Glutamatergic neuron (in vitro differentiated cells): Measurements from ENCODE around the gene TLL2. TPM values are rescaled to one million over a fixed set of nuclear protein-coding genes. Genes with fewer than 3 reads are reported as not detected.

ENCODE experiments used
- DNase-seq: peaks from one replicate; pipeline ENCODE4 v3.0.0; 2022
- H3K27ac Mint-ChIP-seq: one replicate; pipeline ENCODE4 v1.8.0; 2020; ENCODE audit warnings: mild to moderate bottlenecking, mixed read lengths, inconsistent platforms; ENCODE audit not compliant: unreplicated experiment
- H3K27me3 Mint-ChIP-seq: one replicate; pipeline ENCODE4 v1.8.0; 2020; ENCODE audit warnings: mild to moderate bottlenecking, moderate library complexity, mixed read lengths, inconsistent platforms; ENCODE audit not compliant: unreplicated experiment
- H3K36me3 Mint-ChIP-seq: one replicate; pipeline ENCODE4 v1.8.0; 2020; ENCODE audit warnings: mild to moderate bottlenecking, mixed read lengths, inconsistent platforms; ENCODE audit not compliant: unreplicated experiment
- H3K4me1 Mint-ChIP-seq: one replicate; pipeline ENCODE4 v1.8.0; 2020; ENCODE audit warnings: mild to moderate bottlenecking, low read depth, mixed read lengths, inconsistent platforms; ENCODE audit not compliant: unreplicated experiment
- H3K4me3 Mint-ChIP-seq: one replicate; pipeline ENCODE4 v1.8.0; 2020; ENCODE audit warnings: mild to moderate bottlenecking, mixed read lengths, inconsistent platforms; ENCODE audit not compliant: unreplicated experiment
- H3K9me3 Mint-ChIP-seq: one replicate; pipeline ENCODE4 v1.8.0; 2020; ENCODE audit warnings: mild to moderate bottlenecking, moderate library complexity, mixed read lengths, inconsistent platforms; ENCODE audit not compliant: unreplicated experiment
- CTCF ChIP-seq: fragments of 200-600 bp; sonication (generic); IDR thresholded peaks from one replicate; pipeline ENCODE4 v1.5.0; 2021; ENCODE audit not compliant: partially characterized antibody, unreplicated experiment
- total RNA-seq: library from RNA; stranded (reverse); fragmentation: NEBNext Ultra II Directional; extraction: Animal tissue kit (Norgen Biotek cat#: 25700); gene quantifications from one replicate; pipeline ENCODE4 v1.2.1, GENCODE V29; 2021; ENCODE audit not compliant: unreplicated experiment

TLL2 gene
- total RNA-seq, 1 donor from 2014 or later = 0.17 TPM

GRCh38 chr10:96468845-96469244 is 44.9 kb downstream of the TLL2 start:
- Mint-ChIP-seq H3K4me1 (no peaks in the 10 kb centered on the region), H3K4me3 (no peak overlapping the region), H3K9me3 (no peaks in the 10 kb centered on the region), H3K36me3 (no peaks in the 10 kb centered on the region), H3K27ac (no peak overlapping the region), H3K27me3 (no peaks in the 10 kb centered on the region)
- TF ChIP-seq CTCF = no peak
- DNase-seq = no peak

GRCh38 chr10:96465599-96465998 is 48.1 kb downstream of the TLL2 start:
- H3K4me3 Mint-ChIP-seq = no peak overlapping the region
- no peaks in the 10 kb centered on the region for H3K4me1 Mint-ChIP-seq
- no peak for TF ChIP-seq CTCF
- H3K9me3 Mint-ChIP-seq = no peaks in the 10 kb centered on the region
- H3K27me3 Mint-ChIP-seq = no peaks in the 10 kb centered on the region
- H3K27ac Mint-ChIP-seq = no peak overlapping the region
- H3K36me3 Mint-ChIP-seq = peaks cover 3% of the 10 kb centered on the region
- no peak for DNase-seq

GRCh38 chr10:96463562-96463961 is 50.2 kb downstream of the TLL2 start:
- H3K27me3 Mint-ChIP-seq = no peaks in the 10 kb centered on the region
- no peak overlapping the region for H3K27ac Mint-ChIP-seq
- no peaks in the 10 kb centered on the region for H3K9me3 Mint-ChIP-seq
- no peak for TF ChIP-seq CTCF
- no peak for DNase-seq
- no peaks in the 10 kb centered on the region for H3K4me1 Mint-ChIP-seq
- H3K4me3 Mint-ChIP-seq = no peak overlapping the region
- peaks cover 5% of the 10 kb centered on the region for H3K36me3 Mint-ChIP-seq

GRCh38 chr10:96462606-96463151 is 51.0 kb downstream of the TLL2 start:
- Mint-ChIP-seq H3K27ac (no peak overlapping the region), H3K27me3 (no peaks in the 10 kb centered on the region), H3K4me1 (no peaks in the 10 kb centered on the region), H3K4me3 (no peak overlapping the region), H3K9me3 (no peaks in the 10 kb centered on the region), H3K36me3 (peaks cover 5% of the 10 kb centered on the region)
- no peak for DNase-seq
- no peak for TF ChIP-seq CTCF

- Mint-ChIP-seq H3K27me3 (no peaks in the 10 kb centered on the region), H3K9me3 (no peaks in the 10 kb centered on the region), H3K36me3 (peaks cover 5% of the 10 kb centered on the region), H3K27ac (no peak overlapping the region), H3K4me3 (no peak overlapping the region), H3K4me1 (no peaks in the 10 kb centered on the region)
- TF ChIP-seq CTCF = no peak
- DNase-seq = no peak
Observed at GRCh38 chr10:96460316-96460715, 53.4 kb downstream of the TLL2 start.
